Thyroid gland (tissue), 4 donors: Measurements from ENCODE around the gene CECR2. TPM values are rescaled to one million over a fixed set of nuclear protein-coding genes. Genes with fewer than 3 reads are reported as not detected.

Experiments
- DNase-seq, 2 donors: peaks; one replicate each; pipeline ENCODE4 v3.0.0-alpha.2; 2019
- H3K27ac ChIP-seq, 3 donors: fragments of 200-600 bp; sonication (generic); 1 replicate in 2 of 3; 2 replicates in 1 of 3; pipeline ENCODE4 v1.5.1; 2016 to 2019; ENCODE audit warnings: mild to moderate bottlenecking in 1 of 3, moderate library complexity in 1 of 3
- H3K27me3 ChIP-seq: fragments of 200-600 bp; sonication (generic); one replicate; pipeline ENCODE4 v1.5.1; 2019
- H3K36me3 ChIP-seq, 2 donors: fragments of 200-600 bp; sonication (generic); one replicate each; pipeline ENCODE4 v1.5.1; 2016 to 2019
- H3K4me1 ChIP-seq, 2 donors: fragments of 200-600 bp; sonication (generic); one replicate each; pipeline ENCODE4 v1.5.1; 2017 to 2019
- H3K4me3 ChIP-seq, 3 donors: fragments of 200-600 bp; sonication (generic); replicated peaks in 1 of 3; 1 replicate in 2 of 3; 2 replicates in 1 of 3; pipeline ENCODE4 v1.5.1; 2016; ENCODE audit warnings: mild to moderate bottlenecking in 1 of 3
- H3K9me3 ChIP-seq: fragments of 200-600 bp; sonication (generic); one replicate; pipeline ENCODE4 v1.5.1; 2017
- POLR2A ChIP-seq, 2 donors: fragments of 450-650 bp; IDR thresholded peaks; one replicate each; pipeline ENCODE4 v1.6.1; 2017; ENCODE audit warnings: antibody characterized with exemption in 2 of 2, mild to moderate bottlenecking in 2 of 2, moderate library complexity in 1 of 2
- WGBS, 2 donors: methylation state at CpG; one replicate each; pipeline ENCODE4 v1.1.5; 2017; 5-methylcytosine and 5-hydroxymethylcytosine counted together
- intact Hi-C: fragments of 100-400 bp; cut with DNase I; formaldehyde crosslinking; loops from one replicate; pipeline ENCODE4 v1.15.1; 2023
- total RNA-seq, 4 donors: library from RNA; depleted of rRNA; stranded (reverse); fragments of >200 nt; gene quantifications; one replicate each; pipeline ENCODE4 v1.2.3, GENCODE V29; 2016
- TF ChIP-seq, protein P1 (sequence below), 6 experiments: fragments of 200-600 bp in 3 of 6; fragments of 450-650 bp in 3 of 6; sonication (generic) in 3 of 6; IDR thresholded peaks; one replicate each; pipeline ENCODE4 v1.5.1; 2016 to 2019; ENCODE audit warnings: antibody characterized with exemption in 6 of 6, mild to moderate bottlenecking in 2 of 6, inconsistent platforms in 1 of 6, moderate library complexity in 1 of 6

CECR2 gene
- total RNA-seq, 4 donors from 2014 or later = 1.5 to 7.7 (median 2.1) TPM

DNA sequence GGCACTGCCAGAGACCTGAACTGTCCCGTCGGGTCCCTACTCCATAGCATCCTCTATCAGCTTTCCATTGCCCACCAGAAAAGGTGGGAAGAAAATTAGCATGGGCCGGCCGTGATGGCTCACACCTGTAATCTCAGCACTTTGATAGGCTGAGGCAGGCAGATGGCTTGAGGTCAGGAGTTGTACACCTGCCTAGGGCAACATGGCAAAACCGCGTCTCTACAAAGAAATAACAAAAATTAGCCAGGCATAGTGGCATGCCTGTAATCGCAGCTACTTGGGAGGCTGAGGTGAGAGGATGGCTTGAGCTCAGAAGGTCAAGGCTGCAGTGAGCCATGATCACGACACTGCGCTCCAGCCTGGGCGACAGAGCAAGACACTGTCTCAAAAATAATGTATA lies 197.5 kb downstream of the CECR2 start:
- H3K27ac ChIP-seq = no peak overlapping the region
- intact Hi-C loops = no loop called here
- peaks cover 11 to 29% of the 10 kb centered on the region in 2 donors for H3K4me1 ChIP-seq
- no peaks in the 10 kb centered on the region for H3K27me3 ChIP-seq
- no peak overlapping the region for H3K4me3 ChIP-seq
- TF ChIP-seq, protein P1, sequence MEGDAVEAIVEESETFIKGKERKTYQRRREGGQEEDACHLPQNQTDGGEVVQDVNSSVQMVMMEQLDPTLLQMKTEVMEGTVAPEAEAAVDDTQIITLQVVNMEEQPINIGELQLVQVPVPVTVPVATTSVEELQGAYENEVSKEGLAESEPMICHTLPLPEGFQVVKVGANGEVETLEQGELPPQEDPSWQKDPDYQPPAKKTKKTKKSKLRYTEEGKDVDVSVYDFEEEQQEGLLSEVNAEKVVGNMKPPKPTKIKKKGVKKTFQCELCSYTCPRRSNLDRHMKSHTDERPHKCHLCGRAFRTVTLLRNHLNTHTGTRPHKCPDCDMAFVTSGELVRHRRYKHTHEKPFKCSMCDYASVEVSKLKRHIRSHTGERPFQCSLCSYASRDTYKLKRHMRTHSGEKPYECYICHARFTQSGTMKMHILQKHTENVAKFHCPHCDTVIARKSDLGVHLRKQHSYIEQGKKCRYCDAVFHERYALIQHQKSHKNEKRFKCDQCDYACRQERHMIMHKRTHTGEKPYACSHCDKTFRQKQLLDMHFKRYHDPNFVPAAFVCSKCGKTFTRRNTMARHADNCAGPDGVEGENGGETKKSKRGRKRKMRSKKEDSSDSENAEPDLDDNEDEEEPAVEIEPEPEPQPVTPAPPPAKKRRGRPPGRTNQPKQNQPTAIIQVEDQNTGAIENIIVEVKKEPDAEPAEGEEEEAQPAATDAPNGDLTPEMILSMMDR (IDR thresholded peaks at IDR 0.05) = no peak
- no peaks in the 10 kb centered on the region for H3K36me3 ChIP-seq
- DNase-seq = no peak
- WGBS, 2 donors = 67 to 91% methylated on average over 10 of the region's 10 CpGs
- H3K9me3 ChIP-seq = no peaks in the 10 kb centered on the region

DNA sequence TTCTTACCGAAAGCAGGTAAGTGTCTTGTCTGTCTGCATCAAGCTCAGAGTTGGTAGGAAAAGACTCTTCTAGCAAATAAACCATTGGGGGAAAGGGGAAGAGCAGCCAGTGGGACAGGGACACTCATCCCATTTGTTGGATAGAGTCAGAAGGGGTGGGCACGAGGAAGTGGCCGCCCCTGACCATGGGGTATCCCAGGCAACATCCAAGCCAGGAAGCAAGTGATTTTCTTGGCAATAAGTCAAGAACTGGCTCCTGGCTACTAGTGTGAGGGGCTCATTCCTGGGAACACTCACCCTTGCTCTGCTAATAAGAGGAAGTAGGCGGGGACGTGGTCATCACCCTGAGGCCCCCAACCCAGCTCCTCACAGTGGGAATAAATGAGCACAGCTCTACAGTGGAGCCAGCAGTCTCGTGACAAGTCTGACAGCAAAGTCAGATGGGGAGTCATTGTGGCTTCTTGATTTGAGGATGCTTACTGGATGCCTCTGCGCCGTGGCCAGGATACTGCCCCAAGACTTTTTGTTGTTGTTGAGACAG lies 200.8 kb downstream of the CECR2 start:
- DNase-seq = no peak
- Histone ChIP-seq H3K27ac (peak overlapping the region; percentile 7 to 64 (median 37)), H3K4me3 (no peak overlapping the region), H3K9me3 (no peaks in the 10 kb centered on the region), H3K27me3 (no peaks in the 10 kb centered on the region), H3K36me3 (no peaks in the 10 kb centered on the region), H3K4me1 (peaks cover 11 to 25% of the 10 kb centered on the region in 2 donors)
- no peak for TF ChIP-seq POLR2A (IDR thresholded peaks at IDR 0.05)
- TF ChIP-seq, protein P1 (IDR thresholded peaks at IDR 0.05) = no peak
- WGBS, 2 donors = 37 to 52% methylated on average over 3 to 8 of the region's 8 CpGs
- intact Hi-C loops = no loop called here

GRCh38 chr22:17570851-17571631 lies 201.8 kb downstream of the CECR2 start:
- TF ChIP-seq, protein P1 (IDR thresholded peaks at IDR 0.05) = no peak
- no peak for TF ChIP-seq POLR2A (IDR thresholded peaks at IDR 0.05)
- Histone ChIP-seq H3K36me3 (no peaks in the 10 kb centered on the region), H3K27ac (peak overlapping the region; percentile 50 to 67 (median 64)), H3K9me3 (no peaks in the 10 kb centered on the region), H3K27me3 (no peaks in the 10 kb centered on the region), H3K4me3 (peak overlapping the region in 1 of 3 donors; percentile 17), H3K4me1 (peaks cover 11 to 25% of the 10 kb centered on the region in 2 donors)
- WGBS, 2 donors = 27 to 28% methylated on average over 21 of the region's 21 CpGs
- intact Hi-C loops = no loop called here
- DNase-seq = peak; percentile 46 to 51

DNA sequence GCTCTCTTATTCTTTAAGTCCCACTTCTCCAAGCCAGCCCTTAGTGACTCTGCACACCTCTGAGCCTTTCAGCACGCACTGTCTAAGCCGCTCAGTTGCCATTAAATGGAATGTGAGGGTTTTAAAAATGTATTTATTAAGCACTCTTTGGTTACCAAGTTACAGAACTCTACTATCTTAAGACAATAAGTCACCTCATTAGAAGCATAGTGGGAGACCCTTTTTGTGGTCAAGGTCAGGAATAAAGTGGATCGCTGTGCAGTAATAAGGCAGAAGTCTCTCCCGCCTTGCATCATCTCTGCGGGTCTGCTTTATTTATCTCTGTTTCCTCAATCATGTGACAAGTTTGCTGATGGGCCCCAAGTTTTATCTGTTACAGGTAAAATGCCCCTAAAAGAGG lies 205.9 kb downstream of the CECR2 start:
- no peak overlapping the region for H3K4me3 ChIP-seq
- H3K27ac ChIP-seq = no peak overlapping the region
- intact Hi-C loops = no loop called here

More for the DNA sequence above, 205.9 kb downstream of the CECR2 start:
- TF ChIP-seq, protein P1 (IDR thresholded peaks at IDR 0.05) = no peak
- TF ChIP-seq POLR2A (IDR thresholded peaks at IDR 0.05) = no peak
- no peak for DNase-seq
- H3K36me3 ChIP-seq = no peaks in the 10 kb centered on the region
- H3K27me3 ChIP-seq = no peaks in the 10 kb centered on the region
- no peaks in the 10 kb centered on the region for H3K9me3 ChIP-seq
- WGBS, 2 donors = 93 to 97% methylated on average over 5 of the region's 5 CpGs
- H3K4me1 ChIP-seq = peaks cover 9 to 17% of the 10 kb centered on the region in 2 donors
